Skeletal muscle satellite cell (primary cell): ENCODE results near the gene KCNJ11.

ENCODE experiments used
- H3K27me3 ChIP-seq: 2 replicates; pipeline ENCODE4 v1.7.0; 2013; ENCODE audit warnings: low read length; ENCODE audit not compliant: control insufficient read depth, insufficient read depth
- H3K36me3 ChIP-seq: 2 replicates; pipeline ENCODE4 v1.7.0; 2013; ENCODE audit warnings: mild to moderate bottlenecking, control low read depth, low read length; ENCODE audit not compliant: insufficient read depth
- H3K4me1 ChIP-seq: 2 replicates; pipeline ENCODE4 v1.7.0; 2013; ENCODE audit warnings: low read length; ENCODE audit not compliant: control insufficient read depth, insufficient read depth
- H3K4me2 ChIP-seq: 2 replicates; pipeline ENCODE4 v1.7.0; 2013; ENCODE audit warnings: mild to moderate bottlenecking, low read length
- H3K4me3 ChIP-seq: 2 replicates; pipeline ENCODE4 v1.7.0; 2013; ENCODE audit warnings: low read length
- H3K9ac ChIP-seq: 2 replicates; pipeline ENCODE4 v1.7.0; 2013; ENCODE audit warnings: mild to moderate bottlenecking, low read depth, low read length, moderate library complexity
- H3K9me3 ChIP-seq: replicated peaks from 2 replicates; pipeline ENCODE4 v1.7.0; 2013; ENCODE audit warnings: mild to moderate bottlenecking, control low read depth, low read length

Gene KCNJ11

GRCh38 chr11:17376493-17376892 is 12.0 kb downstream of the KCNJ11 start:
- H3K4me1 ChIP-seq: peaks cover 7% of the 10 kb centered on the region
- H3K9ac ChIP-seq: no peak overlapping the region
- no peak overlapping the region for H3K4me2 ChIP-seq
- no peaks in the 10 kb centered on the region for H3K27me3 ChIP-seq
- H3K36me3 ChIP-seq: peaks cover 21% of the 10 kb centered on the region
- peaks cover 14% of the 10 kb centered on the region for H3K9me3 ChIP-seq
- H3K4me3 ChIP-seq: no peak overlapping the region

GRCh38 chr11:17375547-17375946 is 12.9 kb downstream of the KCNJ11 start:
- Histone ChIP-seq H3K4me2 (no peak overlapping the region), H3K4me1 (no peaks in the 10 kb centered on the region), H3K4me3 (no peak overlapping the region), H3K27me3 (no peaks in the 10 kb centered on the region), H3K36me3 (peaks cover 30% of the 10 kb centered on the region), H3K9me3 (peaks cover 21% of the 10 kb centered on the region), H3K9ac (no peak overlapping the region)

- H3K4me3 ChIP-seq: no peak overlapping the region
- H3K36me3 ChIP-seq: peaks cover 55% of the 10 kb centered on the region
- H3K4me2 ChIP-seq: no peak overlapping the region
- H3K9me3 ChIP-seq: peaks cover 39% of the 10 kb centered on the region
- H3K9ac ChIP-seq: no peak overlapping the region
- H3K27me3 ChIP-seq: no peaks in the 10 kb centered on the region
- no peaks in the 10 kb centered on the region for H3K4me1 ChIP-seq
Measured at GRCh38 chr11:17371614-17372013, 16.8 kb downstream of the KCNJ11 start.

GRCh38 chr11:17369684-17370243 is 18.7 kb downstream of the KCNJ11 start:
- no peaks in the 10 kb centered on the region for H3K27me3 ChIP-seq
- no peak overlapping the region for H3K4me3 ChIP-seq
- no peaks in the 10 kb centered on the region for H3K4me1 ChIP-seq
- H3K36me3 ChIP-seq: peaks cover 55% of the 10 kb centered on the region
- peaks cover 39% of the 10 kb centered on the region for H3K9me3 ChIP-seq
- H3K9ac ChIP-seq: no peak overlapping the region
- H3K4me2 ChIP-seq: no peak overlapping the region

GRCh38 chr11:17369094-17369493 is 19.4 kb downstream of the KCNJ11 start:
- Histone ChIP-seq H3K9ac (no peak overlapping the region), H3K4me1 (no peaks in the 10 kb centered on the region), H3K36me3 (peaks cover 55% of the 10 kb centered on the region), H3K4me3 (no peak overlapping the region), H3K27me3 (no peaks in the 10 kb centered on the region), H3K9me3 (peaks cover 39% of the 10 kb centered on the region), H3K4me2 (no peak overlapping the region)

- H3K9me3 ChIP-seq: peaks cover 39% of the 10 kb centered on the region
- no peaks in the 10 kb centered on the region for H3K27me3 ChIP-seq
- H3K4me3 ChIP-seq: no peak overlapping the region
- H3K36me3 ChIP-seq: peaks cover 53% of the 10 kb centered on the region
- H3K4me1 ChIP-seq: no peaks in the 10 kb centered on the region
- no peak overlapping the region for H3K9ac ChIP-seq
- no peak overlapping the region for H3K4me2 ChIP-seq
Measured at GRCh38 chr11:17368551-17368950, 19.9 kb downstream of the KCNJ11 start.

- no peak overlapping the region for H3K4me3 ChIP-seq
- peaks cover 25% of the 10 kb centered on the region for H3K9me3 ChIP-seq
- H3K4me1 ChIP-seq: no peaks in the 10 kb centered on the region
- no peak overlapping the region for H3K9ac ChIP-seq
- no peaks in the 10 kb centered on the region for H3K27me3 ChIP-seq
- peaks cover 34% of the 10 kb centered on the region for H3K36me3 ChIP-seq
- H3K4me2 ChIP-seq: no peak overlapping the region
Measured at GRCh38 chr11:17366495-17366894, 22.0 kb downstream of the KCNJ11 start.

GRCh38 chr11:17354601-17354991 is 33.9 kb downstream of the KCNJ11 start:
- peaks cover 19% of the 10 kb centered on the region for H3K4me1 ChIP-seq
- peak overlapping the region; percentile 99 for H3K4me2 ChIP-seq
- H3K9ac ChIP-seq: no peak overlapping the region
- H3K4me3 ChIP-seq: no peak overlapping the region
- no peaks in the 10 kb centered on the region for H3K27me3 ChIP-seq
- H3K9me3 ChIP-seq: no peaks in the 10 kb centered on the region
- H3K36me3 ChIP-seq: no peaks in the 10 kb centered on the region

GRCh38 chr11:17353821-17354600 is 34.4 kb downstream of the KCNJ11 start:
- H3K9ac ChIP-seq: peak overlapping the region; percentile 75
- peaks cover 19% of the 10 kb centered on the region for H3K4me1 ChIP-seq
- H3K9me3 ChIP-seq: no peaks in the 10 kb centered on the region
- H3K36me3 ChIP-seq: no peaks in the 10 kb centered on the region
- no peaks in the 10 kb centered on the region for H3K27me3 ChIP-seq
- H3K4me2 ChIP-seq: peak overlapping the region; percentile 99
- peak overlapping the region; percentile 77 for H3K4me3 ChIP-seq

- Histone ChIP-seq H3K4me1 (peaks cover 19% of the 10 kb centered on the region), H3K9me3 (no peaks in the 10 kb centered on the region), H3K4me3 (peak overlapping the region; percentile 77), H3K4me2 (peak overlapping the region; percentile 99), H3K27me3 (no peaks in the 10 kb centered on the region), H3K36me3 (no peaks in the 10 kb centered on the region), H3K9ac (peak overlapping the region; percentile 75)
Measured at GRCh38 chr11:17352950-17353820, 35.3 kb downstream of the KCNJ11 start.

- peaks cover 19% of the 10 kb centered on the region for H3K4me1 ChIP-seq
- peak within 1 kb of the TSS; percentile 75 for H3K9ac ChIP-seq
- H3K4me3 ChIP-seq: peak within 1 kb of the TSS; percentile 77
- no peaks in the 10 kb centered on the region for H3K36me3 ChIP-seq
- H3K9me3 ChIP-seq: no peaks in the 10 kb centered on the region
- no peaks in the 10 kb centered on the region for H3K27me3 ChIP-seq
- H3K4me2 ChIP-seq: peak within 1 kb of the TSS; percentile 99
Measured at GRCh38 chr11:17351510-17352176, 36.8 kb downstream of the KCNJ11 start, which contains the start of gene NCR3LG1. Gene NCR3LG1 (plus strand): TSS chr11:17351800. CDS start chr11:17351970, 170 bp downstream.
